IMR-90 (cell line): ENCODE data around the gene LRRTM3. TPM values are rescaled to one million over a fixed set of nuclear protein-coding genes. Genes with fewer than 3 reads are reported as not detected.

ENCODE experiments used
- ATAC-seq: fragments of 200-7000 bp; cut with Tn5 transposase; 2 replicates; pipeline ENCODE4 v1.9.1; 2020; ENCODE audit warnings: low read depth, mild to moderate bottlenecking, moderate library complexity
- BruUV-seq: library from RNA; stranded (reverse); fragments of 400-500 nt; replicated peaks from 2 replicates; lab custom pipeline; 2021; lab: Mats Ljungman, UMichigan
- CTCF ChIA-PET: fragments of 300-600 bp; formaldehyde crosslinking; extraction: SDS; loops from one replicate; lab custom pipeline; 2021; ENCODE audit warnings: antibody characterized with exemption; lab: Yijun Ruan, JAX
- POLR2A ChIA-PET: fragments of 300-600 bp; sonication (Branson Sonifier 250); formaldehyde crosslinking; loops from one replicate; lab custom pipeline; 2022; ENCODE audit warnings: antibody characterized with exemption; ENCODE audit not compliant: unreplicated experiment; lab: Charles Lee
- DNase-seq: peaks from one replicate; pipeline ENCODE4 v3.0.0; 2013
- H2AFZ ChIP-seq: replicated peaks from 2 replicates; pipeline ENCODE3; 2013; ENCODE audit warnings: low read length, mild to moderate bottlenecking; ENCODE audit not compliant: poor library complexity
- H2AK5ac ChIP-seq: 2 replicates; pipeline ENCODE4 v1.6.1; 2013; ENCODE audit warnings: low read depth, low read length, inconsistent platforms
- H2AK9ac ChIP-seq: replicated peaks from 2 replicates; pipeline ENCODE3; 2013; ENCODE audit warnings: mild to moderate bottlenecking, low read depth, low read length, moderate library complexity; ENCODE audit not compliant: poor library complexity
- H2BK120ac ChIP-seq: 2 replicates; pipeline ENCODE4 v1.6.1; 2013; ENCODE audit warnings: low read depth, low read length, inconsistent platforms
- H2BK15ac ChIP-seq: 3 replicates; pipeline ENCODE4 v1.6.1; 2013; ENCODE audit warnings: low read depth, low read length, inconsistent platforms
- H2BK20ac ChIP-seq: 2 replicates; pipeline ENCODE4 v1.6.1; 2013; ENCODE audit warnings: low read depth, mild to moderate bottlenecking, inconsistent platforms, low read length, moderate library complexity
- H2BK5ac ChIP-seq: 2 replicates; pipeline ENCODE4 v1.6.1; 2013; ENCODE audit warnings: mild to moderate bottlenecking, low read depth, low read length, inconsistent platforms; ENCODE audit not compliant: poor library complexity, severe bottlenecking
- H3K14ac ChIP-seq: replicated peaks from 2 replicates; pipeline ENCODE4 v1.6.1; 2013; ENCODE audit warnings: low read depth, low read length, inconsistent platforms
- H3K18ac ChIP-seq: 2 replicates; pipeline ENCODE4 v1.6.1; 2013; ENCODE audit warnings: low read depth, low read length, control low read depth
- H3K23ac ChIP-seq: 2 replicates; pipeline ENCODE4 v1.6.1; 2013; ENCODE audit warnings: low read depth, low read length, inconsistent platforms
- H3K27ac ChIP-seq: 2 replicates; pipeline ENCODE4 v1.5.1; 2013; ENCODE audit warnings: mild to moderate bottlenecking, control low read depth, low read length; ENCODE audit not compliant: insufficient read depth
- H3K27me3 ChIP-seq: 2 replicates; pipeline ENCODE4 v1.6.1; 2013; ENCODE audit warnings: low read length; ENCODE audit not compliant: control insufficient read depth, insufficient read depth
- H3K36me3 ChIP-seq: 2 replicates; pipeline ENCODE4 v1.6.1; 2013; ENCODE audit warnings: low read length, mixed read lengths; ENCODE audit not compliant: control insufficient read depth, insufficient read depth
- H3K4ac ChIP-seq: 2 replicates; pipeline ENCODE4 v1.6.1; 2013; ENCODE audit warnings: low read depth, low read length, inconsistent platforms
- H3K4me1 ChIP-seq: 2 replicates; pipeline ENCODE4 v1.6.1; 2013; ENCODE audit warnings: low read length, mixed read lengths; ENCODE audit not compliant: control insufficient read depth, insufficient read depth
- H3K4me2 ChIP-seq: 2 replicates; pipeline ENCODE4 v1.6.1; 2013; ENCODE audit warnings: low read depth, mild to moderate bottlenecking, control low read depth, low read length, moderate library complexity
- H3K4me3 ChIP-seq: 2 replicates; pipeline ENCODE4 v1.5.1; 2013; ENCODE audit warnings: low read depth, mild to moderate bottlenecking, control low read depth, low read length, moderate library complexity; ENCODE audit not compliant: insufficient read depth
- H3K56ac ChIP-seq: 2 replicates; pipeline ENCODE4 v1.6.1; 2013; ENCODE audit warnings: low read length, inconsistent platforms; ENCODE audit not compliant: insufficient read depth; ENCODE audit errors: extremely low read depth
- H3K79me1 ChIP-seq, 2 experiments: 2 replicates each; pipeline ENCODE4 v1.6.1; 2013; ENCODE audit warnings: low read length in 2 of 2, inconsistent platforms in 1 of 2, low read depth in 1 of 2
- H3K9ac ChIP-seq: 2 replicates; pipeline ENCODE4 v1.6.1; 2013; ENCODE audit warnings: low read depth, low read length, control low read depth
- H3K9me1 ChIP-seq: 2 replicates; pipeline ENCODE4 v1.6.1; 2013; ENCODE audit warnings: low read length, inconsistent platforms; ENCODE audit not compliant: insufficient read depth
- H3K9me3 ChIP-seq: 2 replicates; pipeline ENCODE4 v1.6.1; 2013; ENCODE audit warnings: low read length; ENCODE audit not compliant: control insufficient read depth, insufficient read depth
- H4K20me1 ChIP-seq: 2 replicates; pipeline ENCODE4 v1.6.1; 2013; ENCODE audit warnings: low read length, inconsistent platforms; ENCODE audit not compliant: insufficient read depth
- H4K5ac ChIP-seq: 2 replicates; pipeline ENCODE4 v1.6.1; 2013; ENCODE audit warnings: mild to moderate bottlenecking, low read depth, low read length, control low read depth
- H4K8ac ChIP-seq, 2 experiments: 2 replicates each; pipeline ENCODE4 v1.6.1; 2013; ENCODE audit warnings: low read depth in 2 of 2, low read length in 2 of 2, control low read depth in 1 of 2, inconsistent platforms in 1 of 2
- H4K91ac ChIP-seq: 2 replicates; pipeline ENCODE4 v1.6.1; 2013; ENCODE audit warnings: low read depth, low read length, inconsistent platforms; ENCODE audit not compliant: insufficient read depth
- BHLHE40 ChIP-seq: fragments of 150-350 bp; IDR thresholded peaks from 2 replicates; pipeline ENCODE4 v1.6.1; 2016; ENCODE audit warnings: mild to moderate bottlenecking, low read depth, low read length
- CEBPB ChIP-seq: IDR thresholded peaks from 2 replicates; pipeline ENCODE4 v1.6.1; 2012; ENCODE audit warnings: low read depth, low read length, improper control_type of control experiment
- CHD1 ChIP-seq: IDR thresholded peaks from 2 replicates; pipeline ENCODE4 v1.6.1; 2012; ENCODE audit warnings: low read depth, low read length, improper control_type of control experiment
- CTCF ChIP-seq: conservative IDR thresholded peaks from 2 replicates; pipeline ENCODE4 v1.5.1; 2012; ENCODE audit warnings: mild to moderate bottlenecking, low read depth, low read length, improper control_type of control experiment
- ELK1 ChIP-seq: fragments of 150-350 bp; IDR thresholded peaks from 2 replicates; pipeline ENCODE4 v1.6.1; 2016; ENCODE audit warnings: low read depth, mild to moderate bottlenecking, low read length, moderate library complexity, borderline replicate concordance
- FOS ChIP-seq: fragments of 150-350 bp; IDR thresholded peaks from 2 replicates; pipeline ENCODE4 v1.6.1; 2016; ENCODE audit warnings: low read depth, low read length
- MAZ ChIP-seq: IDR thresholded peaks from 2 replicates; pipeline ENCODE4 v1.6.1; 2012; ENCODE audit warnings: low read depth, mild to moderate bottlenecking, low read length, improper control_type of control experiment, moderate library complexity, borderline replicate concordance
- MXI1 ChIP-seq: IDR thresholded peaks from 2 replicates; pipeline ENCODE4 v1.6.1; 2012; ENCODE audit warnings: low read depth, mild to moderate bottlenecking, low read length, moderate library complexity, borderline replicate concordance
- NFE2L2 ChIP-seq: fragments of 150-350 bp; IDR thresholded peaks from 2 replicates; pipeline ENCODE4 v1.6.1; 2016; ENCODE audit warnings: low read depth, mild to moderate bottlenecking, low read length
- POLR2A ChIP-seq: IDR thresholded peaks from 2 replicates; pipeline ENCODE4 v1.6.1; 2012; ENCODE audit warnings: mild to moderate bottlenecking, low read depth, low read length
- RAD21 ChIP-seq: IDR thresholded peaks from 2 replicates; pipeline ENCODE4 v1.6.1; 2012; ENCODE audit warnings: low read length, improper control_type of control experiment
- RCOR1 ChIP-seq: IDR thresholded peaks from 2 replicates; pipeline ENCODE4 v1.6.1; 2012; ENCODE audit warnings: mild to moderate bottlenecking, low read length, improper control_type of control experiment; ENCODE audit not compliant: insufficient replicate concordance
- RFX5 ChIP-seq: IDR thresholded peaks from 2 replicates; pipeline ENCODE4 v1.8.0; 2012; ENCODE audit warnings: low read depth, mild to moderate bottlenecking, low read length, moderate library complexity
- dilution Hi-C: fragments of 300-500 bp; cut with HindIII; formaldehyde crosslinking; loops from one replicate; pipeline ENCODE4 v1.14.3; 2018; ENCODE audit warnings: low sequenced_read_pairs; ENCODE audit not compliant: unreplicated experiment
- in situ Hi-C: fragments of 300-500 bp; cut with MboI; formaldehyde crosslinking; loops from 3 replicates; pipeline ENCODE4 v1.14.3; 2019; ENCODE audit warnings: low sequenced_read_pairs, inconsistent platforms, mixed read lengths
- intact Hi-C: fragments of 100-400 bp; cut with micrococcal nuclease; formaldehyde crosslinking; loops from 2 replicates; pipeline ENCODE4 v1.10.0; 2022
- polyA plus RNA-seq, 3 experiments: library from polyadenylated mRNA; depleted of rRNA; stranded (reverse); fragments of >200 nt; gene quantifications; 2 replicates each; pipeline ENCODE4 v1.2.3, GENCODE V29; 2012; ENCODE audit warnings: low replicate concordance in 1 of 3
- total RNA-seq: library from RNA; depleted of rRNA; stranded (reverse); fragments of >200 nt; gene quantifications from 2 replicates; pipeline ENCODE4 v1.2.3, GENCODE V29; 2012
- TF ChIP-seq, protein P1 (sequence below): fragments of 150-350 bp; IDR thresholded peaks from 2 replicates; pipeline ENCODE4 v1.6.1; 2017; ENCODE audit warnings: mild to moderate bottlenecking, antibody characterized with exemption, low read length, low read depth

The LRRTM3 gene
- total and polyA plus RNA-seq, 2 of the 4 experiments (the other 2 are of a cell fraction), result under 0.01 TPM; not detected in 1

- Histone ChIP-seq H3K4me2 (no peak overlapping the region), H4K20me1 (no peaks in the 10 kb centered on the region), H3K23ac (no peak overlapping the region), H4K91ac (no peak overlapping the region), H2AK9ac (no peak overlapping the region), H3K9me1 (no peaks in the 10 kb centered on the region), H3K4ac (no peak overlapping the region), H2BK20ac (no peak overlapping the region), H3K4me1 (no peaks in the 10 kb centered on the region), H4K8ac (no peak overlapping the region), H2BK15ac (no peak overlapping the region), H2BK5ac (no peak overlapping the region), H2AK5ac (no peak overlapping the region), H3K56ac (no peak overlapping the region), H3K79me1 (no peaks in the 10 kb centered on the region), H3K9ac (no peak overlapping the region), H3K4me3 (no peak overlapping the region), H3K18ac (no peak overlapping the region), H2BK120ac (no peak overlapping the region), H3K27me3 (no peaks in the 10 kb centered on the region), H3K27ac (no peak overlapping the region), H2AFZ (no peak overlapping the region), H4K5ac (no peak overlapping the region), H3K14ac (no peak overlapping the region), H3K36me3 (no peaks in the 10 kb centered on the region), H3K9me3 (no peaks in the 10 kb centered on the region)
- BruUV-seq, result no TSS peak
- dilution Hi-C loops, result no loop called here
- intact Hi-C loops, result no loop called here
- DNase-seq (no peak), ATAC-seq (no peak)
- ChIA-PET POLR2A (no interaction called here), CTCF (no interaction called here)
- TF ChIP-seq MAZ, result no peak
- no peak for TF ChIP-seq MXI1
- no peak for TF ChIP-seq CTCF
- no peak for TF ChIP-seq NFE2L2
- TF ChIP-seq BHLHE40, result no peak
- TF ChIP-seq RCOR1, result no peak
- TF ChIP-seq CHD1, result no peak
- no peak for TF ChIP-seq ELK1
- no peak for TF ChIP-seq RFX5
- no peak for TF ChIP-seq FOS
- no peak for TF ChIP-seq POLR2A
- TF ChIP-seq, protein P1, sequence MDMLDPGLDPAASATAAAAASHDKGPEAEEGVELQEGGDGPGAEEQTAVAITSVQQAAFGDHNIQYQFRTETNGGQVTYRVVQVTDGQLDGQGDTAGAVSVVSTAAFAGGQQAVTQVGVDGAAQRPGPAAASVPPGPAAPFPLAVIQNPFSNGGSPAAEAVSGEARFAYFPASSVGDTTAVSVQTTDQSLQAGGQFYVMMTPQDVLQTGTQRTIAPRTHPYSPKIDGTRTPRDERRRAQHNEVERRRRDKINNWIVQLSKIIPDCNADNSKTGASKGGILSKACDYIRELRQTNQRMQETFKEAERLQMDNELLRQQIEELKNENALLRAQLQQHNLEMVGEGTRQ, result no peak
- no peak for TF ChIP-seq CEBPB
- TF ChIP-seq RAD21, result no peak
- in situ Hi-C loops, result no loop called here
Observed at GRCh38 chr10:66983475-66983818, 57.6 kb downstream of the LRRTM3 start.
